HG03575 (cell line): ENCODE measurements around the gene HORMAD1.

ENCODE experiments used
- ATAC-seq: cut with Tn5 transposase; IDR thresholded peaks from one replicate; pipeline ENCODE4 v1.9.1; 2021; ENCODE audit not compliant: unreplicated experiment, insufficient number of reproducible peaks, low FRiP score; ENCODE audit errors: extremely low read depth

The HORMAD1 gene

GRCh38 chr1:150649441-150650075 lies 71.1 kb downstream of the HORMAD1 start:
- ATAC-seq, result no peak
